ENCODE measurements around the gene RSU1.

The RSU1 gene

GRCh38 chr10:16745061-16745460, 72.2 kb downstream of the RSU1 start:
- no peak overlapping the region for H3K18ac ChIP-seq (ENCODE audit: low read depth in 1 of 2, low read length in 2 of 2)
- H2BK120ac ChIP-seq (ENCODE audit: low read depth, low read length): no peak overlapping the region
- 87% methylated on average over 5 of the region's 6 CpGs for WGBS
- no peak overlapping the region for H3K4me2 ChIP-seq (ENCODE audit: low read length, poor library complexity, severe bottlenecking)
- no peak overlapping the region for H3K14ac ChIP-seq (ENCODE audit: low read length in 2 of 2)
- H3K9me3 ChIP-seq (ENCODE audit: control insufficient read depth, low read length): no peaks in the 10 kb centered on the region
- no peak overlapping the region for H2AK5ac ChIP-seq (ENCODE audit: low read length, severe bottlenecking)
- no peak overlapping the region for H3K4ac ChIP-seq (ENCODE audit: low read depth in 1 of 2, low read length in 2 of 2)
- H4K8ac ChIP-seq (ENCODE audit: low read length): no peak overlapping the region
- peaks cover 17% of the 10 kb centered on the region for H3K79me1 ChIP-seq (replicated peaks; ENCODE audit: low read length, poor library complexity, severe bottlenecking)
- H2BK15ac ChIP-seq (ENCODE audit: low read depth, poor library complexity, severe bottlenecking): no peak overlapping the region
- H4K91ac ChIP-seq (ENCODE audit: low read length): no peak overlapping the region
- no peak overlapping the region for H2BK5ac ChIP-seq (ENCODE audit: low read depth, low read length, poor library complexity, severe bottlenecking)
- H3K27me3 ChIP-seq (ENCODE audit: control insufficient read depth in 1 of 2, insufficient read depth in 1 of 2, low read length in 2 of 2): no peaks in the 10 kb centered on the region
- no peak overlapping the region for H2BK12ac ChIP-seq (ENCODE audit: low read length in 2 of 2)
- H3K23ac ChIP-seq (ENCODE audit: low read length in 2 of 2): no peak overlapping the region
- H2AFZ ChIP-seq (ENCODE audit: low read depth, low read length): no peak overlapping the region
- H3K27ac ChIP-seq (ENCODE audit: low read length, poor library complexity, severe bottlenecking): no peak overlapping the region
- DNase-seq: no peak
- H3K36me3 ChIP-seq (ENCODE audit: control insufficient read depth in 1 of 2, insufficient read depth in 2 of 2, low read depth in 1 of 2, low read length in 2 of 2): peaks cover 14 to 85% of the 10 kb centered on the region in 2 experiments
- H3K4me1 ChIP-seq (ENCODE audit: control insufficient read depth, insufficient read depth, low read depth, low read length): no peaks in the 10 kb centered on the region
- no peak overlapping the region for H3K9ac ChIP-seq (ENCODE audit: low read length)
- no peak overlapping the region for H3K4me3 ChIP-seq (ENCODE audit: insufficient read depth in 1 of 2, low read depth in 1 of 2, low read length in 2 of 2)

- H3K23ac ChIP-seq (ENCODE audit: low read length in 2 of 2): no peak overlapping the region
These were observed 74.9 kb downstream of the RSU1 start for GRCh38 chr10:16742165-16742960.

GRCh38 chr10:16741540-16741939, 75.7 kb downstream of the RSU1 start:
- Histone ChIP-seq H3K14ac (ENCODE audit: low read length in 2 of 2) (no peak overlapping the region), H3K9ac (ENCODE audit: low read length) (no peak overlapping the region), H3K4me1 (ENCODE audit: control insufficient read depth, insufficient read depth, low read depth, low read length) (no peaks in the 10 kb centered on the region), H3K36me3 (ENCODE audit: control insufficient read depth in 1 of 2, insufficient read depth in 2 of 2, low read depth in 1 of 2, low read length in 2 of 2) (peaks cover 5 to 64% of the 10 kb centered on the region in 2 experiments), H2BK15ac (ENCODE audit: low read depth, poor library complexity, severe bottlenecking) (no peak overlapping the region), H3K9me3 (ENCODE audit: control insufficient read depth, low read length) (no peaks in the 10 kb centered on the region), H3K18ac (ENCODE audit: low read depth in 1 of 2, low read length in 2 of 2) (no peak overlapping the region), H3K23ac (ENCODE audit: low read length in 2 of 2) (no peak overlapping the region), H3K4me3 (ENCODE audit: insufficient read depth in 1 of 2, low read depth in 1 of 2, low read length in 2 of 2) (no peak overlapping the region), H2BK120ac (ENCODE audit: low read depth, low read length) (no peak overlapping the region), H2AK5ac (ENCODE audit: low read length, severe bottlenecking) (no peak overlapping the region), H2BK12ac (ENCODE audit: low read length in 2 of 2) (no peak overlapping the region), H3K4me2 (ENCODE audit: low read length, poor library complexity, severe bottlenecking) (no peak overlapping the region), H4K8ac (ENCODE audit: low read length) (no peak overlapping the region), H3K79me1 (replicated peaks; ENCODE audit: low read length, poor library complexity, severe bottlenecking) (peaks cover 18% of the 10 kb centered on the region), H4K91ac (ENCODE audit: low read length) (no peak overlapping the region), H2AFZ (ENCODE audit: low read depth, low read length) (no peak overlapping the region), H3K27me3 (ENCODE audit: control insufficient read depth in 1 of 2, insufficient read depth in 1 of 2, low read length in 2 of 2) (no peaks in the 10 kb centered on the region), H3K4ac (ENCODE audit: low read depth in 1 of 2, low read length in 2 of 2) (no peak overlapping the region), H3K27ac (ENCODE audit: low read length, poor library complexity, severe bottlenecking) (no peak overlapping the region), H2BK5ac (ENCODE audit: low read depth, low read length, poor library complexity, severe bottlenecking) (no peak overlapping the region)
- WGBS: 100% methylated on average over 1 of the region's 2 CpGs
- DNase-seq: no peak

More at GRCh38 chr10:16742165-16742960, 74.9 kb downstream of the RSU1 start:
- no peak overlapping the region for H2BK12ac ChIP-seq (ENCODE audit: low read length in 2 of 2)
- H3K27me3 ChIP-seq (ENCODE audit: control insufficient read depth in 1 of 2, insufficient read depth in 1 of 2, low read length in 2 of 2): no peaks in the 10 kb centered on the region
- no peak overlapping the region for H3K4me2 ChIP-seq (ENCODE audit: low read length, poor library complexity, severe bottlenecking)
- H2AK5ac ChIP-seq (ENCODE audit: low read length, severe bottlenecking): no peak overlapping the region
- H3K9ac ChIP-seq (ENCODE audit: low read length): no peak overlapping the region
- H2BK120ac ChIP-seq (ENCODE audit: low read depth, low read length): no peak overlapping the region
- H2BK15ac ChIP-seq (ENCODE audit: low read depth, poor library complexity, severe bottlenecking): no peak overlapping the region
- no peak overlapping the region for H3K4me3 ChIP-seq (ENCODE audit: insufficient read depth in 1 of 2, low read depth in 1 of 2, low read length in 2 of 2)
- no peak overlapping the region for H3K18ac ChIP-seq (ENCODE audit: low read depth in 1 of 2, low read length in 2 of 2)
- WGBS: 86% methylated on average over 7 of the region's 8 CpGs
- peaks cover 18% of the 10 kb centered on the region for H3K79me1 ChIP-seq (replicated peaks; ENCODE audit: low read length, poor library complexity, severe bottlenecking)
- H4K8ac ChIP-seq (ENCODE audit: low read length): no peak overlapping the region
- H3K36me3 ChIP-seq (ENCODE audit: control insufficient read depth in 1 of 2, insufficient read depth in 2 of 2, low read depth in 1 of 2, low read length in 2 of 2): peaks cover 5 to 69% of the 10 kb centered on the region in 2 experiments
- DNase-seq: no peak
- H3K9me3 ChIP-seq (ENCODE audit: control insufficient read depth, low read length): no peaks in the 10 kb centered on the region
- H2BK5ac ChIP-seq (ENCODE audit: low read depth, low read length, poor library complexity, severe bottlenecking): no peak overlapping the region
- no peak overlapping the region for H3K27ac ChIP-seq (ENCODE audit: low read length, poor library complexity, severe bottlenecking)
- no peak overlapping the region for H4K91ac ChIP-seq (ENCODE audit: low read length)
- no peak overlapping the region for H3K14ac ChIP-seq (ENCODE audit: low read length in 2 of 2)
- no peak overlapping the region for H2AFZ ChIP-seq (ENCODE audit: low read depth, low read length)
- no peaks in the 10 kb centered on the region for H3K4me1 ChIP-seq (ENCODE audit: control insufficient read depth, insufficient read depth, low read depth, low read length)
- H3K4ac ChIP-seq (ENCODE audit: low read depth in 1 of 2, low read length in 2 of 2): no peak overlapping the region

- Histone ChIP-seq H3K14ac (ENCODE audit: low read length in 2 of 2) (no peak overlapping the region), H2BK120ac (ENCODE audit: low read depth, low read length) (no peak overlapping the region), H2AK5ac (ENCODE audit: low read length, severe bottlenecking) (no peak overlapping the region), H3K4ac (ENCODE audit: low read depth in 1 of 2, low read length in 2 of 2) (no peak overlapping the region), H4K91ac (ENCODE audit: low read length) (no peak overlapping the region), H2BK12ac (ENCODE audit: low read length in 2 of 2) (no peak overlapping the region), H2BK15ac (ENCODE audit: low read depth, poor library complexity, severe bottlenecking) (no peak overlapping the region), H4K8ac (ENCODE audit: low read length) (no peak overlapping the region), H2BK5ac (ENCODE audit: low read depth, low read length, poor library complexity, severe bottlenecking) (no peak overlapping the region), H3K27ac (ENCODE audit: low read length, poor library complexity, severe bottlenecking) (no peak overlapping the region), H2AFZ (ENCODE audit: low read depth, low read length) (no peak overlapping the region), H3K4me2 (ENCODE audit: low read length, poor library complexity, severe bottlenecking) (no peak overlapping the region), H3K4me3 (ENCODE audit: insufficient read depth in 1 of 2, low read depth in 1 of 2, low read length in 2 of 2) (no peak overlapping the region), H3K18ac (ENCODE audit: low read depth in 1 of 2, low read length in 2 of 2) (no peak overlapping the region), H3K9me3 (ENCODE audit: control insufficient read depth, low read length) (peaks cover 5% of the 10 kb centered on the region), H3K79me1 (replicated peaks; ENCODE audit: low read length, poor library complexity, severe bottlenecking) (peaks cover 13% of the 10 kb centered on the region), H3K36me3 (ENCODE audit: control insufficient read depth in 1 of 2, insufficient read depth in 2 of 2, low read depth in 1 of 2, low read length in 2 of 2) (peaks cover 3 to 55% of the 10 kb centered on the region in 2 experiments), H3K23ac (ENCODE audit: low read length in 2 of 2) (no peak overlapping the region), H3K27me3 (ENCODE audit: control insufficient read depth in 1 of 2, insufficient read depth in 1 of 2, low read length in 2 of 2) (no peaks in the 10 kb centered on the region), H3K4me1 (ENCODE audit: control insufficient read depth, insufficient read depth, low read depth, low read length) (no peaks in the 10 kb centered on the region), H3K9ac (ENCODE audit: low read length) (no peak overlapping the region)
- WGBS: 100% methylated on average over 1 of the region's 2 CpGs
- DNase-seq: no peak
These were observed 79.8 kb downstream of the RSU1 start for GRCh38 chr10:16737420-16737819.
